DND-41 (cell line): ENCODE measurements around the gene NRIP1.

ENCODE experiments used
- CTCF ChIP-seq: IDR thresholded peaks from 2 replicates; pipeline ENCODE4 v1.5.1; 2012; ENCODE audit warnings: borderline replicate concordance, low read length, moderate library complexity, mild to moderate bottlenecking; ENCODE audit not compliant: poor library complexity, severe bottlenecking; ENCODE audit errors: extremely low read depth
- EZH2 ChIP-seq: IDR thresholded peaks from 3 replicates; pipeline ENCODE4 v1.6.1; 2012; ENCODE audit warnings: borderline replicate concordance, low read depth, mild to moderate bottlenecking, moderate library complexity, low read length, inconsistent platforms; ENCODE audit not compliant: severe bottlenecking

- TF ChIP-seq CTCF (no peak), EZH2 (no peak)
Measured at GRCh38 chr21:14961502-14961901, 103.3 kb downstream of the NRIP1 start.
